ENCODE results near the gene ZSWIM4. TPM values are rescaled to one million over a fixed set of nuclear protein-coding genes. Genes with fewer than 3 reads are reported as not detected.

The ZSWIM4 gene
- total and polyA plus RNA-seq, 2 of the 4 experiments (the other 2 are of a cell fraction) = 2.2 to 6.2 TPM

DNA sequence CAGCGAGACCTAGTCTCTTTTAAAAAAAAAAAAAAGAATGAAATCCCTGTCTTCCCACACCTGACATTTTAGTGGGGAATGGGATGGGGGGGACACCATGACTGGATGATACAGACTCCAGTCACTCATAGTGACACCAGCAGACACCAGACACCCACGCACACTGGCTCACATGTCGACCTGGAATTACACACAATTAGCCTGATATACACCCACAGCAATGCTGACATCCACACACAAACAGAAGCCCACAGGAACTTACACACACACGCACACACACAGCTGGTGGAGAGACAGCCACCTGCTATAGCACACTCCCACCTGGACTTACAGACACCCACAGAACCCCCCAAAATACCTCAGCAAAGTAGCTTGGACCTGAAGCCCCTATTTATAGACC is 73.4 kb downstream of the ZSWIM4 start:
- Histone ChIP-seq H3K9me3 (ENCODE audit: control insufficient read depth, insufficient read depth, low read length) (no peaks in the 10 kb centered on the region), H3K4ac (ENCODE audit: low read depth, low read length) (0 out of 2 replicates have a peak overlapping the region, but pooled peaks have one; percentile 9), H3K56ac (ENCODE audit: extremely low read depth, insufficient read depth, low read length) (no peak overlapping the region), H3K4me1 (ENCODE audit: control insufficient read depth, insufficient read depth, low read length) (peaks cover 7% of the 10 kb centered on the region), H3K9me1 (ENCODE audit: insufficient read depth, low read length) (peaks cover 11% of the 10 kb centered on the region), H3K27ac (ENCODE audit: insufficient read depth, low read length) (no peak overlapping the region), H3K79me1 (ENCODE audit: low read depth in 1 of 2, low read length in 2 of 2) (peaks cover 11 to 29% of the 10 kb centered on the region in 2 experiments; a peak in 3 of 4 replicates), H4K91ac (ENCODE audit: insufficient read depth, low read depth, low read length) (no peak overlapping the region), H3K4me2 (ENCODE audit: low read depth, low read length) (no peak overlapping the region), H2BK20ac (ENCODE audit: low read depth, low read length) (no peak overlapping the region), H4K20me1 (ENCODE audit: insufficient read depth, low read length) (no peaks in the 10 kb centered on the region), H2BK120ac (ENCODE audit: low read depth, low read length) (no peak overlapping the region), H4K5ac (ENCODE audit: low read depth, low read length) (no peak overlapping the region), H3K14ac (replicated peaks; ENCODE audit: low read depth, low read length) (no peak overlapping the region), H3K23ac (ENCODE audit: low read depth, low read length) (no peak overlapping the region), H2BK5ac (ENCODE audit: low read depth, low read length, poor library complexity, severe bottlenecking) (no peak overlapping the region), H4K8ac (ENCODE audit: low read depth in 2 of 2, low read length in 2 of 2) (no peak overlapping the region), H3K9ac (ENCODE audit: low read depth, low read length) (no peak overlapping the region), H2AK5ac (ENCODE audit: low read depth, low read length) (peak overlapping the region; percentile 51; the same call in 1 of the 2 replicates), H2BK15ac (ENCODE audit: low read depth, low read length) (no peak overlapping the region), H3K27me3 (ENCODE audit: control insufficient read depth, insufficient read depth, low read length) (no peaks in the 10 kb centered on the region), H3K36me3 (ENCODE audit: control insufficient read depth, insufficient read depth, low read length) (no peaks in the 10 kb centered on the region), H2AK9ac (replicated peaks; ENCODE audit: low read depth, low read length, poor library complexity) (peak overlapping the region; percentile 28), H3K18ac (ENCODE audit: low read depth, low read length) (no peak overlapping the region), H3K4me3 (ENCODE audit: insufficient read depth, low read depth, low read length) (no peak overlapping the region), H2AFZ (replicated peaks; ENCODE audit: low read length, poor library complexity) (no peak overlapping the region)
- in situ Hi-C loops (cut with MboI; ENCODE audit: low sequenced_read_pairs) = loop anchor here (10.0 to 25.0 kb wide), 2 partner anchors 274 to 581 kb away; no protein-coding TSS in a partner anchor
- TF ChIP-seq CHD1 (IDR thresholded peaks at IDR 0.05; ENCODE audit: low read depth, low read length) = no peak
- TF ChIP-seq MAZ (IDR thresholded peaks at IDR 0.05; ENCODE audit: borderline replicate concordance, low read depth, low read length) = no peak
- TF ChIP-seq RAD21 (IDR thresholded peaks at IDR 0.05; ENCODE audit: low read length) = no peak
- no peak for TF ChIP-seq NFE2L2 (IDR thresholded peaks at IDR 0.05; ENCODE audit: low read depth, low read length)
- TF ChIP-seq MAFK (IDR thresholded peaks at IDR 0.05; ENCODE audit: low read depth, low read length) = no peak
- no peak for TF ChIP-seq RFX5 (IDR thresholded peaks at IDR 0.05; ENCODE audit: low read depth, low read length)
- TF ChIP-seq RCOR1 (IDR thresholded peaks at IDR 0.05; ENCODE audit: insufficient replicate concordance, low read length) = no peak
- TF ChIP-seq, protein P1, sequence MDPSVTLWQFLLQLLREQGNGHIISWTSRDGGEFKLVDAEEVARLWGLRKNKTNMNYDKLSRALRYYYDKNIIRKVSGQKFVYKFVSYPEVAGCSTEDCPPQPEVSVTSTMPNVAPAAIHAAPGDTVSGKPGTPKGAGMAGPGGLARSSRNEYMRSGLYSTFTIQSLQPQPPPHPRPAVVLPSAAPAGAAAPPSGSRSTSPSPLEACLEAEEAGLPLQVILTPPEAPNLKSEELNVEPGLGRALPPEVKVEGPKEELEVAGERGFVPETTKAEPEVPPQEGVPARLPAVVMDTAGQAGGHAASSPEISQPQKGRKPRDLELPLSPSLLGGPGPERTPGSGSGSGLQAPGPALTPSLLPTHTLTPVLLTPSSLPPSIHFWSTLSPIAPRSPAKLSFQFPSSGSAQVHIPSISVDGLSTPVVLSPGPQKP (IDR thresholded peaks at IDR 0.05; ENCODE audit: borderline replicate concordance, low read depth, low read length) = no peak
- TF ChIP-seq CEBPB (IDR thresholded peaks at IDR 0.05; ENCODE audit: low read depth, low read length) = no peak
- TF ChIP-seq, protein P2, sequence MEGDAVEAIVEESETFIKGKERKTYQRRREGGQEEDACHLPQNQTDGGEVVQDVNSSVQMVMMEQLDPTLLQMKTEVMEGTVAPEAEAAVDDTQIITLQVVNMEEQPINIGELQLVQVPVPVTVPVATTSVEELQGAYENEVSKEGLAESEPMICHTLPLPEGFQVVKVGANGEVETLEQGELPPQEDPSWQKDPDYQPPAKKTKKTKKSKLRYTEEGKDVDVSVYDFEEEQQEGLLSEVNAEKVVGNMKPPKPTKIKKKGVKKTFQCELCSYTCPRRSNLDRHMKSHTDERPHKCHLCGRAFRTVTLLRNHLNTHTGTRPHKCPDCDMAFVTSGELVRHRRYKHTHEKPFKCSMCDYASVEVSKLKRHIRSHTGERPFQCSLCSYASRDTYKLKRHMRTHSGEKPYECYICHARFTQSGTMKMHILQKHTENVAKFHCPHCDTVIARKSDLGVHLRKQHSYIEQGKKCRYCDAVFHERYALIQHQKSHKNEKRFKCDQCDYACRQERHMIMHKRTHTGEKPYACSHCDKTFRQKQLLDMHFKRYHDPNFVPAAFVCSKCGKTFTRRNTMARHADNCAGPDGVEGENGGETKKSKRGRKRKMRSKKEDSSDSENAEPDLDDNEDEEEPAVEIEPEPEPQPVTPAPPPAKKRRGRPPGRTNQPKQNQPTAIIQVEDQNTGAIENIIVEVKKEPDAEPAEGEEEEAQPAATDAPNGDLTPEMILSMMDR (conservative IDR thresholded peaks at IDR 0.05; ENCODE audit: low read depth, low read length) = no peak
- TF ChIP-seq SMC3 (IDR thresholded peaks at IDR 0.05; ENCODE audit: low read depth, low read length) = no peak
- TF ChIP-seq POLR2A (IDR thresholded peaks at IDR 0.05; ENCODE audit: low read depth, low read length) = no peak
- TF ChIP-seq MXI1 (IDR thresholded peaks at IDR 0.05; ENCODE audit: borderline replicate concordance, low read depth, low read length) = no peak
- no TSS peak for BruUV-seq (replicated peaks)
- dilution Hi-C loops (cut with HindIII; ENCODE audit: low sequenced_read_pairs, unreplicated experiment) = no loop called here
- intact Hi-C loops (cut with micrococcal nuclease) = no loop called here
- POLR2A ChIA-PET (ENCODE audit: unreplicated experiment) = no interaction called here
- ATAC-seq (ENCODE audit: low read depth) = no peak
- WGBS, 2 experiments (ENCODE audit: extremely low coverage in 2 of 2, insufficient read length in 1 of 2) = 80% methylated on average over 1 of the region's 4 CpGs; no CpG with 5 or more reads in 1 of the 2 experiments
- CTCF ChIA-PET = no interaction called here
- DNase-seq = no peak
